PC-9 (cell line): Measurements from ENCODE around the gene FOXP1. TPM values are rescaled to one million over a fixed set of nuclear protein-coding genes. Genes with fewer than 3 reads are reported as not detected.

Source experiments
- BruUV-seq: library from RNA; stranded (reverse); fragments of 400-500 nt; replicated peaks from 2 replicates; lab custom pipeline; 2021; lab: Mats Ljungman, UMichigan
- CTCF ChIA-PET: fragments of 300-600 bp; sonication (Branson Sonifier 250); formaldehyde crosslinking; loops from one replicate; lab custom pipeline; 2022; ENCODE audit warnings: antibody characterized with exemption; lab: Charles Lee
- POLR2A ChIA-PET: fragments of 300-600 bp; sonication (Branson Sonifier 250); formaldehyde crosslinking; loops from one replicate; lab custom pipeline; 2022; ENCODE audit warnings: antibody characterized with exemption; ENCODE audit not compliant: unreplicated experiment; lab: Charles Lee
- DNase-seq, 2 experiments: peaks; one replicate each; pipeline versions ENCODE4 v3.0.0 to v3.0.0-alpha.2; 2015 to 2022; ENCODE audit warnings: mixed read lengths in 1 of 2
- H2AFZ ChIP-seq: fragments of 200-600 bp; sonication (generic); 2 replicates; pipeline ENCODE4 v1.8.1; 2017; ENCODE audit warnings: antibody characterized with exemption
- H3F3A ChIP-seq: fragments of 200-600 bp; sonication (generic); 2 replicates; pipeline ENCODE4 v1.8.1; 2017; ENCODE audit warnings: antibody characterized with exemption, mild to moderate bottlenecking, low read depth; ENCODE audit not compliant: insufficient read depth
- H3K27ac ChIP-seq: fragments of 200-600 bp; sonication (generic); 2 replicates; pipeline ENCODE4 v1.6.1; 2016; ENCODE audit warnings: mixed run types
- H3K27me3 ChIP-seq: fragments of 200-600 bp; sonication (generic); 2 replicates; pipeline ENCODE4 v1.6.1; 2016; ENCODE audit warnings: low read depth, mixed run types; ENCODE audit not compliant: insufficient read depth
- H3K36me3 ChIP-seq: fragments of 200-600 bp; sonication (generic); 2 replicates; pipeline ENCODE4 v1.6.1; 2016; ENCODE audit warnings: low read depth, mixed run types
- H3K4me1 ChIP-seq: fragments of 200-600 bp; sonication (generic); replicated peaks from 2 replicates; pipeline ENCODE4 v1.6.1; 2016; ENCODE audit warnings: mixed run types; ENCODE audit not compliant: insufficient read depth
- H3K4me2 ChIP-seq: fragments of 200-600 bp; sonication (generic); 2 replicates; pipeline ENCODE4 v1.6.1; 2017; ENCODE audit warnings: mixed run types
- H3K4me3 ChIP-seq: fragments of 200-600 bp; sonication (generic); 2 replicates; pipeline ENCODE4 v1.6.1; 2016; ENCODE audit warnings: mixed run types
- H3K79me2 ChIP-seq: fragments of 200-600 bp; sonication (generic); 2 replicates; pipeline ENCODE4 v1.6.1; 2017; ENCODE audit warnings: low read depth, mixed run types
- H3K9me2 ChIP-seq: fragments of 200-600 bp; sonication (generic); 2 replicates; pipeline ENCODE4 v1.8.1; 2017; ENCODE audit warnings: mild to moderate bottlenecking; ENCODE audit not compliant: insufficient read depth
- H3K9me3 ChIP-seq: fragments of 200-600 bp; sonication (generic); 2 replicates; pipeline ENCODE4 v1.8.1; 2016; ENCODE audit warnings: low read depth; ENCODE audit not compliant: insufficient read depth
- H4K20me1 ChIP-seq: fragments of 200-600 bp; sonication (generic); 2 replicates; pipeline ENCODE4 v1.8.1; 2017; ENCODE audit not compliant: insufficient read depth
- EZH2 ChIP-seq: fragments of 200-600 bp; sonication (generic); IDR thresholded peaks from 2 replicates; pipeline ENCODE4 v1.8.0; 2017; ENCODE audit warnings: antibody characterized with exemption, low read depth
- intact Hi-C: fragments of 100-400 bp; cut with micrococcal nuclease; formaldehyde crosslinking; loops from one replicate; pipeline ENCODE4 v1.10.0; 2022; ENCODE audit not compliant: unreplicated experiment
- total RNA-seq: library from RNA; stranded (reverse); gene quantifications from 2 replicates; pipeline ENCODE4 v1.2.3, GENCODE V29; 2021
- TF ChIP-seq, protein P1 (sequence below): fragments of 200-600 bp; sonication (generic); conservative IDR thresholded peaks from 2 replicates; pipeline ENCODE4 v1.6.1; 2017; ENCODE audit warnings: mixed run types, antibody characterized with exemption, mild to moderate bottlenecking, moderate library complexity

Gene FOXP1
- total RNA-seq, 1 experiment from 2014 or later, result 33.3 TPM

- peaks cover 3% of the 10 kb centered on the region; the same call in 1 of the 2 replicates for H3F3A ChIP-seq
- H3K4me2 ChIP-seq, result no peak overlapping the region
- no peaks in the 10 kb centered on the region for H3K36me3 ChIP-seq
- ChIA-PET CTCF (no interaction called here), POLR2A (no interaction called here)
- H3K4me3 ChIP-seq, result no peak overlapping the region
- intact Hi-C loops, result loop anchor here (5.0 to 10.0 kb wide), 4 partner anchors 193 to 1036 kb away; no protein-coding TSS in a partner anchor
- no peaks in the 10 kb centered on the region for H3K27me3 ChIP-seq
- BruUV-seq, result no TSS peak
- no peak overlapping the region for H2AFZ ChIP-seq
- no peaks in the 10 kb centered on the region for H3K9me2 ChIP-seq
- no peaks in the 10 kb centered on the region for H4K20me1 ChIP-seq
- DNase-seq, result no peak
- TF ChIP-seq EZH2, result no peak
- TF ChIP-seq, protein P1, sequence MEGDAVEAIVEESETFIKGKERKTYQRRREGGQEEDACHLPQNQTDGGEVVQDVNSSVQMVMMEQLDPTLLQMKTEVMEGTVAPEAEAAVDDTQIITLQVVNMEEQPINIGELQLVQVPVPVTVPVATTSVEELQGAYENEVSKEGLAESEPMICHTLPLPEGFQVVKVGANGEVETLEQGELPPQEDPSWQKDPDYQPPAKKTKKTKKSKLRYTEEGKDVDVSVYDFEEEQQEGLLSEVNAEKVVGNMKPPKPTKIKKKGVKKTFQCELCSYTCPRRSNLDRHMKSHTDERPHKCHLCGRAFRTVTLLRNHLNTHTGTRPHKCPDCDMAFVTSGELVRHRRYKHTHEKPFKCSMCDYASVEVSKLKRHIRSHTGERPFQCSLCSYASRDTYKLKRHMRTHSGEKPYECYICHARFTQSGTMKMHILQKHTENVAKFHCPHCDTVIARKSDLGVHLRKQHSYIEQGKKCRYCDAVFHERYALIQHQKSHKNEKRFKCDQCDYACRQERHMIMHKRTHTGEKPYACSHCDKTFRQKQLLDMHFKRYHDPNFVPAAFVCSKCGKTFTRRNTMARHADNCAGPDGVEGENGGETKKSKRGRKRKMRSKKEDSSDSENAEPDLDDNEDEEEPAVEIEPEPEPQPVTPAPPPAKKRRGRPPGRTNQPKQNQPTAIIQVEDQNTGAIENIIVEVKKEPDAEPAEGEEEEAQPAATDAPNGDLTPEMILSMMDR, result no peak
- H3K9me3 ChIP-seq, result no peaks in the 10 kb centered on the region
- no peaks in the 10 kb centered on the region for H3K79me2 ChIP-seq
- H3K4me1 ChIP-seq, result 0 out of 2 replicates have a peak, but pooled peaks cover 6% of the 10 kb centered on the region
- no peak overlapping the region for H3K27ac ChIP-seq
Measured at GRCh38 chr3:71587958-71588357, 4.4 kb upstream of the FOXP1 start.

GRCh38 chr3:71586810-71587242 lies 3.3 kb upstream of the FOXP1 start:
- H3K4me2 ChIP-seq, result no peak overlapping the region
- H3K9me2 ChIP-seq, result no peaks in the 10 kb centered on the region
- no peaks in the 10 kb centered on the region for H3K27me3 ChIP-seq
- no peaks in the 10 kb centered on the region for H3K9me3 ChIP-seq
- peaks cover 3% of the 10 kb centered on the region; the same call in 1 of the 2 replicates for H3F3A ChIP-seq
- H3K36me3 ChIP-seq, result no peaks in the 10 kb centered on the region
- ChIA-PET CTCF (no interaction called here), POLR2A (no interaction called here)
- no peaks in the 10 kb centered on the region for H4K20me1 ChIP-seq
- no peak overlapping the region for H3K4me3 ChIP-seq
- BruUV-seq, result no TSS peak
- no peak overlapping the region for H2AFZ ChIP-seq
- no peak for TF ChIP-seq EZH2
- TF ChIP-seq, protein P1, result no peak
- intact Hi-C loops, result loop anchor here (1.0 to 10.0 kb wide), 5 partner anchors 192 to 1035 kb away; no protein-coding TSS in a partner anchor
- 0 out of 2 replicates have a peak, but pooled peaks cover 6% of the 10 kb centered on the region for H3K4me1 ChIP-seq
- H3K27ac ChIP-seq, result no peak overlapping the region
- H3K79me2 ChIP-seq, result no peaks in the 10 kb centered on the region
- DNase-seq, result no peak

DNA sequence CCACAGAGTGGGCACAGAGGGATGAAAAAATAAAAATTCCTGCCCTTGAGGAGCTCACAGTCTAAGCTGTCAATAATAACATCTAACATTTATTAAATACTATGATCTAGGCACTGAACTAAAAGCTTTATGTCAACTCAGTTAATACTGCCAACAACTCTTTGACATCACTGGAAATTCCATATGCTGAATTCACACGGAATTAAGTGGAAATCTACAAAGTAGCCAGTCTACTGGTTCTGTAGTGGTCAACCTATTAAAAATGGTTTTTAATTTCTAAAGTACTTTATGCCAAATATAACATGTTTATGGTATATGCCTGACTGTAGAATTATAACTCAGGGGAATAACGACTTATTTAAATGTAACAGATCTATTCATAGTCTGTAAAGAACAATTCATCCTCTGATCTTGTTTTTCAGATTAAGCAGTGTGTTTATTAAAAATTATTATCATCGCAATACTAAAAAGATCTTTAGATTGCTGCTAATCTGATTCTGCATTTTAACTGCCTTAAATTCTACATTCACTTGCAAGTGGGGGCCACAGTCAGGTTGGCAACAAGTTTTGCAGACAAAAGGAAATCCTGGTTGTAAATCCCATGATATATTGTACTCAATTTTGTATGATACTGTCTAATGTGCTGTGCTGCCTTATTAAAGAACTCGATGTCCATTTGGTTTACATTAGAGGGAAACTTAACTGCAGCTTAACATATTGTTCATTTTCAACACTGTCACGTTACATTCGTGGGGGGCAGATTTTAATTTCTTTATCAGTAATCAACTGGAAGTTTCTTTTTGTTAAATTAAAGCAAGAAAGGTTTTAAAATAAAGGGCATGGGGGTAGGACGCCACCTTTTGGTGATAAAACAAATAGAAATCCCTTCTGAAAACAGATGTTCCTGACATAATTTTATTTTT lies 2.6 kb upstream of the FOXP1 start:
- Histone ChIP-seq H3K36me3 (no peaks in the 10 kb centered on the region), H3K4me1 (peaks cover 7% of the 10 kb centered on the region; the same call in 1 of the 2 replicates), H3K27me3 (no peaks in the 10 kb centered on the region), H3K9me2 (no peaks in the 10 kb centered on the region), H3K4me2 (no peak overlapping the region), H3K4me3 (no peak overlapping the region), H3K79me2 (peaks cover 2% of the 10 kb centered on the region; the same call in 1 of the 2 replicates), H2AFZ (no peak overlapping the region), H4K20me1 (no peaks in the 10 kb centered on the region), H3K9me3 (no peaks in the 10 kb centered on the region), H3K27ac (no peak overlapping the region), H3F3A (peaks cover 3% of the 10 kb centered on the region; the same call in 1 of the 2 replicates)
- ChIA-PET CTCF (no interaction called here), POLR2A (no interaction called here)
- intact Hi-C loops, result loop anchor here (1.0 to 10.0 kb wide), 6 partner anchors 191 to 1034 kb away; no protein-coding TSS in a partner anchor
- no peak for DNase-seq
- no peak for TF ChIP-seq EZH2
- TF ChIP-seq, protein P1, result peak; percentile 68
- BruUV-seq, result no TSS peak
